Liver (tissue), 9 donors: Measurements from ENCODE around the gene CIB2. TPM values are rescaled to one million over a fixed set of nuclear protein-coding genes. Genes with fewer than 3 reads are reported as not detected.

Source experiments
- DNase-seq: peaks from one replicate; pipeline ENCODE4 v3.0.0-alpha.2; 2017; ENCODE audit warnings: low spot score
- H3K27ac ChIP-seq, 2 donors: one replicate each; pipeline ENCODE4 v1.7.0; 2013; ENCODE audit warnings: inconsistent platforms in 2 of 2, low read length in 2 of 2, control low read depth in 1 of 2, low read depth in 1 of 2, mild to moderate bottlenecking in 1 of 2
- H3K27me3 ChIP-seq, 4 donors: one replicate each; pipeline versions ENCODE4 v1.6.1 to v1.7.0; 2013; ENCODE audit warnings: low read length in 3 of 4, inconsistent platforms in 1 of 4, mild to moderate bottlenecking in 1 of 4, moderate library complexity in 1 of 4; ENCODE audit not compliant: control insufficient read depth in 4 of 4, insufficient read depth in 4 of 4
- H3K36me3 ChIP-seq, 4 donors: one replicate each; pipeline versions ENCODE4 v1.6.1 to v1.7.0; 2013; ENCODE audit warnings: low read length in 3 of 4, mild to moderate bottlenecking in 3 of 4, low read depth in 1 of 4, moderate library complexity in 1 of 4; ENCODE audit not compliant: control insufficient read depth in 4 of 4, insufficient read depth in 3 of 4
- H3K4me1 ChIP-seq, 4 donors: one replicate each; pipeline versions ENCODE4 v1.6.1 to v1.7.0; 2013; ENCODE audit warnings: low read length in 3 of 4, mild to moderate bottlenecking in 3 of 4, moderate library complexity in 1 of 4; ENCODE audit not compliant: control insufficient read depth in 4 of 4, insufficient read depth in 4 of 4
- H3K4me3 ChIP-seq, 3 donors: one replicate each; pipeline versions ENCODE4 v1.6.1 to v1.7.0; 2013; ENCODE audit warnings: low read length in 3 of 3, control low read depth in 1 of 3, low read depth in 1 of 3, mild to moderate bottlenecking in 1 of 3
- H3K9ac ChIP-seq, 2 donors: one replicate each; pipeline ENCODE4 v1.7.0; 2013; ENCODE audit warnings: low read length in 2 of 2, mild to moderate bottlenecking in 2 of 2, moderate library complexity in 2 of 2, control low read depth in 1 of 2, low read depth in 1 of 2
- H3K9me3 ChIP-seq, 4 donors: one replicate each; pipeline versions ENCODE4 v1.6.1 to v1.7.0; 2013; ENCODE audit warnings: low read length in 3 of 4; ENCODE audit not compliant: control insufficient read depth in 4 of 4
- ATF3 ChIP-seq: IDR thresholded peaks from 2 replicates; pipeline ENCODE4 v1.6.1; 2016; ENCODE audit warnings: antibody characterized with exemption
- CTCF ChIP-seq: fragments of 150-350 bp; IDR thresholded peaks from 2 replicates; pipeline ENCODE4 v1.5.1; 2017; ENCODE audit warnings: improper control_type of control experiment, low read depth, low read length; ENCODE audit not compliant: missing input control
- EGR1 ChIP-seq, 2 donors: IDR thresholded peaks; 2 replicates each; pipeline ENCODE4 v1.6.1; 2016 to 2018; ENCODE audit warnings: antibody characterized with exemption in 2 of 2, low read depth in 2 of 2
- FOXA1 ChIP-seq: IDR thresholded peaks from 2 replicates; pipeline ENCODE4 v1.6.1; 2016; ENCODE audit warnings: antibody characterized with exemption
- FOXA2 ChIP-seq: IDR thresholded peaks from 2 replicates; pipeline ENCODE4 v1.6.1; 2016; ENCODE audit warnings: antibody characterized with exemption
- GABPA ChIP-seq, 2 donors: IDR thresholded peaks in 1 of 2; conservative IDR thresholded peaks in 1 of 2; 2 replicates each; pipeline ENCODE4 v1.6.1; 2016; ENCODE audit warnings: antibody characterized with exemption in 2 of 2, mild to moderate bottlenecking in 1 of 2, moderate library complexity in 1 of 2
- HNF4A ChIP-seq, 2 donors: conservative IDR thresholded peaks; 2 replicates each; pipeline ENCODE4 v1.6.1; 2016; ENCODE audit warnings: antibody characterized with exemption in 2 of 2, mild to moderate bottlenecking in 2 of 2
- HNF4G ChIP-seq: IDR thresholded peaks from 2 replicates; pipeline ENCODE4 v1.6.1; 2016; ENCODE audit warnings: antibody characterized with exemption
- JUND ChIP-seq, 2 donors: IDR thresholded peaks; 2 replicates each; pipeline ENCODE4 v1.6.1; 2016; ENCODE audit warnings: antibody characterized with exemption in 2 of 2
- NR2F2 ChIP-seq: IDR thresholded peaks from 2 replicates; pipeline ENCODE4 v1.6.1; 2016; ENCODE audit warnings: antibody characterized with exemption
- RAD21 ChIP-seq, 2 donors: IDR thresholded peaks; 2 replicates each; pipeline ENCODE4 v1.6.1; 2016; ENCODE audit warnings: antibody characterized with exemption in 2 of 2, mild to moderate bottlenecking in 2 of 2
- REST ChIP-seq: IDR thresholded peaks from 2 replicates; pipeline ENCODE4 v1.6.1; 2016; ENCODE audit warnings: antibody characterized with exemption, mild to moderate bottlenecking
- RXRA ChIP-seq, 2 donors: IDR thresholded peaks; 2 replicates each; pipeline ENCODE4 v1.6.1; 2017 to 2018; ENCODE audit warnings: antibody characterized with exemption in 2 of 2, mild to moderate bottlenecking in 1 of 2
- SP1 ChIP-seq: IDR thresholded peaks from 2 replicates; pipeline ENCODE4 v1.6.1; 2018; ENCODE audit warnings: antibody characterized with exemption, mild to moderate bottlenecking
- TAF1 ChIP-seq: conservative IDR thresholded peaks from 2 replicates; pipeline ENCODE4 v1.6.1; 2016; ENCODE audit warnings: antibody characterized with exemption, mild to moderate bottlenecking
- YY1 ChIP-seq: IDR thresholded peaks from 2 replicates; pipeline ENCODE4 v1.6.1; 2016; ENCODE audit warnings: antibody characterized with exemption, mild to moderate bottlenecking
- ZBTB33 ChIP-seq: IDR thresholded peaks from 2 replicates; pipeline ENCODE4 v1.6.1; 2016; ENCODE audit warnings: antibody characterized with exemption
- WGBS: extraction: QIAGEN DNeasy Blood & Tissue Kit; methylation state at CpG from one replicate; pipeline ENCODE4 v1.1.7; 2013; 5-methylcytosine and 5-hydroxymethylcytosine counted together
- polyA plus RNA-seq, 2 donors: library from polyadenylated mRNA; stranded (reverse) in 1 of 2; unstranded in 1 of 2; fragments of 200-250 nt in 1 of 2; fragments of >200 nt in 1 of 2; fragmentation: Nextera tagmentation in 1 of 2; extraction: Ambion mirVana in 1 of 2; gene quantifications; one replicate each; pipeline versions ENCODE4 v1.2.1 to v1.2.3, GENCODE V29; 2013 to 2015
- total RNA-seq, 2 donors: library from RNA; depleted of rRNA; stranded (reverse); fragments of >200 nt; gene quantifications; one replicate each; pipeline ENCODE4 v1.2.3, GENCODE V29; 2014
- TF ChIP-seq, protein P1 (sequence below): IDR thresholded peaks from 2 replicates; pipeline ENCODE4 v1.6.1; 2016; ENCODE audit warnings: antibody characterized with exemption
- donor health status: healthy.
- donor health status: healthy.
- donor health status: healthy.
- donor health status: healthy.
- donor health status: healthy.

Gene CIB2
- total and polyA plus RNA-seq, 4 donors, result 0.25 to 2.2 (median 0.53) TPM

GRCh38 chr15:78065284-78065872, 65.9 kb downstream of the CIB2 start:
- WGBS, result 12% methylated on average over 5 of the region's 5 CpGs
- Histone ChIP-seq H3K27me3 (no peaks in the 10 kb centered on the region), H3K4me3 (no peak overlapping the region), H3K9me3 (no peaks in the 10 kb centered on the region), H3K9ac (peak overlapping the region; percentile 79 to 89), H3K4me1 (peaks cover 30 to 85% (median 53%) of the 10 kb centered on the region in 4 donors), H3K36me3 (no peaks in the 10 kb centered on the region), H3K27ac (peak overlapping the region; percentile 97 to 98)
- TF ChIP-seq SP1 (peak; percentile 95), FOXA1 (peak; percentile 38), RXRA (IDR thresholded peaks at IDR 0.05) (peak; percentile 88 to 91), EGR1 (IDR thresholded peaks at IDR 0.05; ENCODE audit: low read depth in 2 of 2) (peak in 1 of 2 donors; percentile 58), ZBTB33 (peak; percentile 83), JUND (IDR thresholded peaks at IDR 0.05) (peak; percentile 94), RAD21 (IDR thresholded peaks at IDR 0.05) (peak; percentile 59 to 68), HNF4G (peak; percentile 50), TAF1 (peak; percentile 43), REST (peak; percentile 92), YY1 (peak; percentile 93), GABPA (IDR thresholded peaks at IDR 0.05 in 1 of 2, conservative IDR thresholded peaks at IDR 0.05 in 1 of 2) (peak in 1 of 2 donors; percentile 56), ATF3 (peak; percentile 90), HNF4A (conservative IDR thresholded peaks at IDR 0.05) (peak; percentile 75 to 77), FOXA2 (peak; percentile 79), NR2F2 (peak; percentile 82), CTCF (no peak)
- TF ChIP-seq, protein P1, sequence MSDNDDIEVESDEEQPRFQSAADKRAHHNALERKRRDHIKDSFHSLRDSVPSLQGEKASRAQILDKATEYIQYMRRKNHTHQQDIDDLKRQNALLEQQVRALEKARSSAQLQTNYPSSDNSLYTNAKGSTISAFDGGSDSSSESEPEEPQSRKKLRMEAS, result peak; percentile 95
- DNase-seq, result no peak
